ENCODE data around the gene CTU2. TPM values are rescaled to one million over a fixed set of nuclear protein-coding genes. Genes with fewer than 3 reads are reported as not detected.
A peak's percentile ranks its signal among the peaks of the same experiment; 100 is the strongest.

The CTU2 gene
- total and polyA plus RNA-seq, 8 donors = 1.8 to 53.3 (median 14.8) TPM

- Histone ChIP-seq H3K36me3 (no peaks in the 10 kb centered on the region), H3K27ac (peak within 1 kb of the TSS; percentile 74 to 84 (median 81)), H3K9me3 (no peaks in the 10 kb centered on the region), H3K4me3 (peak within 1 kb of the TSS; percentile 55 to 70 (median 58)), H3K4me1 (peaks cover 29 to 56% (median 47%) of the 10 kb centered on the region in 4 donors), H3K27me3 (peaks cover 5 to 90% (median 22%) of the 10 kb centered on the region in 3 donors)
- 6 to 17% (median 7%) methylated on average over 17 to 65 of the region's 65 CpGs for WGBS, 5 donors
- no peak for TF ChIP-seq POLR2A (IDR thresholded peaks at IDR 0.05)
- TF ChIP-seq POLR2AphosphoS5 (IDR thresholded peaks at IDR 0.05) = peak in 1 of 3 donors; percentile 53
- intact Hi-C loops (cut with DNase I; ENCODE audit: low total_unique reads) = no loop called here
- peak; percentile 94 to 95 for DNase-seq
These were observed 19.7 kb upstream of the CTU2 start, which contains the start of gene SNAI3 for GRCh38 chr16:88686439-88687253. Gene SNAI3, minus strand, starts transcription at chr16:88686507. Its CDS starts 101 bp downstream, at chr16:88686406.

- Histone ChIP-seq H3K4me1 (peaks cover 29 to 57% (median 45%) of the 10 kb centered on the region in 4 donors), H3K4me3 (no peak overlapping the region), H3K27ac (peak overlapping the region; percentile 21 to 84 (median 76)), H3K27me3 (peaks cover 5 to 90% (median 22%) of the 10 kb centered on the region in 3 donors), H3K36me3 (no peaks in the 10 kb centered on the region), H3K9me3 (no peaks in the 10 kb centered on the region)
- WGBS, 5 donors = 38 to 65% (median 50%) methylated on average over 3 to 10 of the region's 10 CpGs
- TF ChIP-seq EP300 (IDR thresholded peaks at IDR 0.05) (no peak), CTCF (IDR thresholded peaks at IDR 0.05) (no peak), POLR2AphosphoS5 (IDR thresholded peaks at IDR 0.05) (no peak), POLR2A (IDR thresholded peaks at IDR 0.05) (no peak)
- intact Hi-C loops (cut with DNase I; ENCODE audit: low total_unique reads) = no loop called here
- DNase-seq = no peak
These were observed 19.1 kb upstream of the CTU2 start for GRCh38 chr16:88687254-88687576.

- H3K27me3 ChIP-seq = peaks cover 5 to 92% (median 22%) of the 10 kb centered on the region in 3 donors
- intact Hi-C loops (cut with DNase I; ENCODE audit: low total_unique reads) = no loop called here
- TF ChIP-seq EP300 (IDR thresholded peaks at IDR 0.05) = no peak
- no peak for TF ChIP-seq POLR2A (IDR thresholded peaks at IDR 0.05)
- no peak for TF ChIP-seq CTCF (IDR thresholded peaks at IDR 0.05)
- no peak for TF ChIP-seq POLR2AphosphoS5 (IDR thresholded peaks at IDR 0.05)
These were observed 18.7 kb upstream of the CTU2 start for GRCh38 chr16:88687676-88688012.

GRCh38 chr16:88688013-88688778 is 18.1 kb upstream of the CTU2 start:
- Histone ChIP-seq H3K27me3 (peaks cover 5 to 92% (median 22%) of the 10 kb centered on the region in 3 donors), H3K36me3 (no peaks in the 10 kb centered on the region), H3K9me3 (no peaks in the 10 kb centered on the region), H3K4me3 (no peak overlapping the region), H3K27ac (peak overlapping the region; percentile 21 to 84 (median 76)), H3K4me1 (peaks cover 29 to 59% (median 47%) of the 10 kb centered on the region in 4 donors)
- 21 to 31% (median 28%) methylated on average over 27 to 28 of the region's 28 CpGs for WGBS, 5 donors
- peak in 2 of 3 donors; percentile 27 to 29 for TF ChIP-seq POLR2AphosphoS5 (IDR thresholded peaks at IDR 0.05)
- no peak for TF ChIP-seq CTCF (IDR thresholded peaks at IDR 0.05)
- DNase-seq = peak; percentile 81 to 92
- intact Hi-C loops (cut with DNase I; ENCODE audit: low total_unique reads) = no loop called here

More at GRCh38 chr16:88687676-88688012, 18.7 kb upstream of the CTU2 start:
- no peaks in the 10 kb centered on the region for H3K9me3 ChIP-seq
- no peak overlapping the region for H3K4me3 ChIP-seq
- H3K36me3 ChIP-seq = no peaks in the 10 kb centered on the region
- DNase-seq = no peak
- H3K4me1 ChIP-seq = peaks cover 29 to 59% (median 47%) of the 10 kb centered on the region in 4 donors
- 34 to 64% (median 42%) methylated on average over 3 of the region's 3 CpGs for WGBS, 5 donors
- peak overlapping the region; percentile 21 to 84 (median 76) for H3K27ac ChIP-seq

All from stomach (tissue), 9 donors.